NB4 (cell line): ENCODE results near the gene RSPH6A.

Experiments
- CTCF ChIP-seq: IDR thresholded peaks from one replicate; pipeline ENCODE4 v1.5.1; 2012; ENCODE audit warnings: low read depth, low read length
- MAX ChIP-seq: IDR thresholded peaks from 2 replicates; pipeline ENCODE4 v1.6.1; 2011; ENCODE audit warnings: low read depth, low read length
- POLR2A ChIP-seq: IDR thresholded peaks from 2 replicates; pipeline ENCODE4 v1.6.1; 2011; ENCODE audit warnings: mild to moderate bottlenecking; ENCODE audit not compliant: insufficient read length; ENCODE audit errors: extremely low read depth

GRCh38 chr19:45824531-45825262, 9.6 kb upstream of the RSPH6A start:
- TF ChIP-seq CTCF = no peak
- no peak for TF ChIP-seq POLR2A
- TF ChIP-seq MAX = no peak
